Hippocampal formation (tissue), 2 donors: ENCODE data around the gene CALHM2.

ENCODE experiments used
- DNase-seq, 2 donors: peaks; one replicate each; lab custom pipeline; 2025; lab: John Stamatoyannopoulos, UW

Gene CALHM2

GRCh38 chr10:103416436-103417147 is 35.6 kb downstream of the CALHM2 start:
- DNase-seq, result peak; percentile 4 to 31

- no peak for DNase-seq
Observed at GRCh38 chr10:103415581-103415980, 36.6 kb downstream of the CALHM2 start.

GRCh38 chr10:103413564-103413963 is 38.6 kb downstream of the CALHM2 start:
- no peak for DNase-seq

- DNase-seq, result no peak
Observed at GRCh38 chr10:103397191-103397825, 54.9 kb downstream of the CALHM2 start.

- DNase-seq, result no peak
Observed at GRCh38 chr10:103396789-103397087, 55.4 kb downstream of the CALHM2 start.
